SKM-1 treated with dmso at 0.1 percent for 144 hours (cell line): Measurements from ENCODE around the gene NAALAD2.
"Not testable (repeated sequence)": the region's sequence is repeated elsewhere in the genome, so short reads cannot be mapped to it uniquely, and the experiment has no call there.

Experiments
- DNase-seq: peaks from one replicate; lab custom pipeline; 2025; ENCODE audit not compliant: unreplicated experiment; lab: John Stamatoyannopoulos, UW

The NAALAD2 gene

GRCh38 chr11:90134478-90135003 is at the start of gene NAALAD2:
NAALAD2 (plus strand) TSS chr11:90134663; CDS start chr11:90134759, 96 bp downstream.
- DNase-seq: peak; percentile 86

GRCh38 chr11:90085650-90086049 is 48.8 kb upstream of the NAALAD2 start, which contains the start of gene UBTFL1:
UBTFL1 (plus strand) TSS chr11:90085950; CDS start chr11:90085950, 0 bp downstream.
- DNase-seq: not testable (repeated sequence)

- not testable (repeated sequence) for DNase-seq
Measured at GRCh38 chr11:90088731-90089130, 45.7 kb upstream of the NAALAD2 start.

GRCh38 chr11:90095230-90095924 is 39.1 kb upstream of the NAALAD2 start:
- not testable (repeated sequence) for DNase-seq

- DNase-seq: not testable (repeated sequence)
Measured at GRCh38 chr11:90098261-90098660, 36.2 kb upstream of the NAALAD2 start.

GRCh38 chr11:90100431-90100830 is 34.0 kb upstream of the NAALAD2 start:
- peak; percentile 7 for DNase-seq

GRCh38 chr11:90113541-90113940 is 20.9 kb upstream of the NAALAD2 start:
- DNase-seq: no peak

GRCh38 chr11:90120191-90120590 is 14.3 kb upstream of the NAALAD2 start:
- DNase-seq: no peak

- DNase-seq: no peak
Measured at GRCh38 chr11:90124371-90124770, 10.1 kb upstream of the NAALAD2 start.

- DNase-seq: no peak
Measured at GRCh38 chr11:90124946-90125345, 9.5 kb upstream of the NAALAD2 start.

GRCh38 chr11:90133560-90134477 is 644 bp upstream of the NAALAD2 start:
- no peak for DNase-seq

GRCh38 chr11:90135016-90135415 is 553 bp downstream of the NAALAD2 start:
- DNase-seq: no peak

GRCh38 chr11:90148900-90149299 is 14.4 kb downstream of the NAALAD2 start:
- DNase-seq: no peak

- not testable (repeated sequence) for DNase-seq
Measured at GRCh38 chr11:90166982-90167573, 32.6 kb downstream of the NAALAD2 start.

GRCh38 chr11:90167704-90168103 is 33.2 kb downstream of the NAALAD2 start:
- not testable (repeated sequence) for DNase-seq

- DNase-seq: no peak
Measured at GRCh38 chr11:90168571-90168970, 34.1 kb downstream of the NAALAD2 start.

- no peak for DNase-seq
Measured at GRCh38 chr11:90171359-90171758, 36.9 kb downstream of the NAALAD2 start.

GRCh38 chr11:90176069-90176468 is 41.6 kb downstream of the NAALAD2 start:
- no peak for DNase-seq

GRCh38 chr11:90178751-90179150 is 44.3 kb downstream of the NAALAD2 start:
- no peak for DNase-seq

- DNase-seq: no peak
Measured at GRCh38 chr11:90179923-90180322, 45.5 kb downstream of the NAALAD2 start.

GRCh38 chr11:90187839-90188238 is 53.4 kb downstream of the NAALAD2 start:
- no peak for DNase-seq
